Panc1 (cell line): ENCODE results near the gene ANKRD29.

Source experiments
- CTCF ChIP-seq: fragments of 450-650 bp; IDR thresholded peaks from 2 replicates; pipeline ENCODE4 v1.5.1; 2017; ENCODE audit warnings: mild to moderate bottlenecking
- POLR2AphosphoS5 ChIP-seq: IDR thresholded peaks from 2 replicates; pipeline ENCODE4 v1.6.1; 2012; ENCODE audit warnings: mild to moderate bottlenecking, low read depth, low read length, moderate library complexity
- REST ChIP-seq, 2 experiments: IDR thresholded peaks; 2 replicates each; pipeline ENCODE4 v1.6.1; 2011 to 2012; ENCODE audit warnings: low read depth in 2 of 2, control low read depth in 1 of 2, low read length in 1 of 2, mild to moderate bottlenecking in 1 of 2, moderate library complexity in 1 of 2; ENCODE audit not compliant: insufficient read depth in 1 of 2

GRCh38 chr18:23550898-23551297 lies 111.8 kb downstream of the ANKRD29 start:
- TF ChIP-seq CTCF (no peak), POLR2AphosphoS5 (no peak), REST (IDR thresholded peaks at IDR 0.05; ENCODE audit: insufficient read depth in 1 of 2, low read depth in 2 of 2, low read length in 1 of 2) (no peak)
